Astrocyte (in vitro differentiated cells and primary cell): ENCODE results near the gene HLA-DQA1. TPM values are rescaled to one million over a fixed set of nuclear protein-coding genes. Genes with fewer than 3 reads are reported as not detected.
"Not testable (repeated sequence)": the region's sequence is repeated elsewhere in the genome, so short reads cannot be mapped to it uniquely, and the experiment has no call there.

Source experiments
- DNase-seq: peaks from one replicate; pipeline ENCODE4 v3.0.0-alpha.2; 2010; ENCODE audit warnings: low read depth
- FAIRE-seq: peaks from 2 replicates; lab custom pipeline; 2011; peaks lifted over from hg19 to GRCh38; lab: Jason Lieb, UNC
- H2AFZ ChIP-seq: 2 replicates; pipeline ENCODE4 v1.6.0; 2012; ENCODE audit warnings: low read depth, low read length, inconsistent platforms
- H3K27ac ChIP-seq: 2 replicates; pipeline ENCODE4 v1.5.1; 2011; ENCODE audit warnings: low read depth, low read length, inconsistent platforms
- H3K27me3 ChIP-seq: 2 replicates; pipeline ENCODE4 v1.6.0; 2011; ENCODE audit warnings: low read length, inconsistent platforms; ENCODE audit not compliant: insufficient read depth
- H3K36me3 ChIP-seq: 2 replicates; pipeline ENCODE4 v1.5.1; 2011; ENCODE audit warnings: low read length, inconsistent platforms; ENCODE audit not compliant: insufficient read depth
- H3K4me1 ChIP-seq: 2 replicates; pipeline ENCODE4 v1.5.1; 2011; ENCODE audit warnings: low read length, inconsistent platforms; ENCODE audit not compliant: insufficient read depth
- H3K4me2 ChIP-seq: 2 replicates; pipeline ENCODE4 v1.6.0; 2012; ENCODE audit warnings: low read length, inconsistent platforms
- H3K4me3 ChIP-seq: 2 replicates; pipeline ENCODE4 v1.5.1; 2011; ENCODE audit warnings: low read depth, mild to moderate bottlenecking, low read length, inconsistent platforms; ENCODE audit not compliant: insufficient read depth
- H3K79me2 ChIP-seq: 2 replicates; pipeline ENCODE4 v1.6.0; 2012; ENCODE audit warnings: mild to moderate bottlenecking, low read length, inconsistent platforms; ENCODE audit not compliant: insufficient read depth
- H3K9ac ChIP-seq: 2 replicates; pipeline ENCODE4 v1.6.0; 2012; ENCODE audit warnings: mild to moderate bottlenecking, low read length, inconsistent platforms
- H3K9me3 ChIP-seq: 2 replicates; pipeline ENCODE4 v1.5.1; 2012; ENCODE audit warnings: low read depth, mild to moderate bottlenecking, low read length, inconsistent platforms; ENCODE audit not compliant: insufficient read depth
- H4K20me1 ChIP-seq: 2 replicates; pipeline ENCODE4 v1.6.0; 2012; ENCODE audit warnings: low read length, inconsistent platforms; ENCODE audit not compliant: insufficient read depth
- H3K27ac Mint-ChIP-seq: one replicate; pipeline ENCODE4 v1.8.0; 2021; ENCODE audit warnings: mild to moderate bottlenecking, mixed read lengths; ENCODE audit not compliant: unreplicated experiment
- H3K27me3 Mint-ChIP-seq: one replicate; pipeline ENCODE4 v1.8.0; 2021; ENCODE audit warnings: low read depth, mixed read lengths; ENCODE audit not compliant: unreplicated experiment
- H3K36me3 Mint-ChIP-seq: one replicate; pipeline ENCODE4 v1.8.0; 2021; ENCODE audit warnings: low read depth, mixed read lengths; ENCODE audit not compliant: unreplicated experiment
- H3K4me1 Mint-ChIP-seq: one replicate; pipeline ENCODE4 v1.8.0; 2021; ENCODE audit warnings: low read depth, mixed read lengths; ENCODE audit not compliant: unreplicated experiment
- H3K4me3 Mint-ChIP-seq: one replicate; pipeline ENCODE4 v1.8.0; 2021; ENCODE audit warnings: mild to moderate bottlenecking, moderate library complexity, mixed read lengths; ENCODE audit not compliant: unreplicated experiment
- H3K9me3 Mint-ChIP-seq: one replicate; pipeline ENCODE4 v1.8.0; 2021; ENCODE audit warnings: mild to moderate bottlenecking, mixed read lengths; ENCODE audit not compliant: unreplicated experiment
- EZH2 ChIP-seq: IDR thresholded peaks from 2 replicates; pipeline ENCODE4 v1.6.1; 2012; ENCODE audit warnings: mild to moderate bottlenecking, low read length, inconsistent platforms; ENCODE audit not compliant: insufficient read depth
- total RNA-seq: library from RNA; stranded (reverse); gene quantifications from 2 replicates; pipeline ENCODE4 v1.2.1, GENCODE V29; 2021
- TF ChIP-seq, protein P1 (sequence below): IDR thresholded peaks from 2 replicates; pipeline ENCODE4 v1.5.1; 2011; ENCODE audit warnings: low read depth, mild to moderate bottlenecking, inconsistent platforms, low read length, moderate library complexity; ENCODE audit not compliant: insufficient read depth

The HLA-DQA1 gene
- total RNA-seq, 1 donor from 2014 or later, result not detected

DNA sequence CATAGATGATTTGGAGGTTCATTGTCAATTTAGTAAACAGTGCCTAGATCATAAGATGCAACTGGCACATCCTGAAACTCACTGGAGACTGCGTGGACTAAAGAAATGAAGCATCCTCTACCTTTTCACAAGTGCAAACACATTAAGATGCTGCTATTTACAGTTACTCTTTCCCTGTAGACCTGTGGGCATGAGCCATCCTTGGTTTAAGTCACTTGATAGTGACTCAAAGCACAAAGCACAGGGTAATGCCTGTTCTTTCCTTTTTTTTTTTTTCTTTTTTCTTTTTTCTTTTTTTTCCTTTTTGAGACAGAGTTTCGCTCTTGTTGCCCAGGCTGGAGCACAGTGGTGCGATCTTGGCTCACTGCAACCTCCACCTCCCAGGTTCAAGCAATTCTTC, 10.0 kb upstream of the HLA-DQA1 start:
- Histone ChIP-seq H3K9ac (no peak overlapping the region), H3K79me2 (no peaks in the 10 kb centered on the region), H3K9me3 (no peaks in the 10 kb centered on the region), H3K27ac (no peak overlapping the region), H3K4me1 (no peaks in the 10 kb centered on the region), H3K4me3 (no peak overlapping the region), H3K36me3 (no peaks in the 10 kb centered on the region), H4K20me1 (no peaks in the 10 kb centered on the region), H3K27me3 (no peaks in the 10 kb centered on the region), H3K4me2 (no peak overlapping the region), H2AFZ (no peak overlapping the region)
- FAIRE-seq (no peak), DNase-seq (no peak)
- H3K27me3 Mint-ChIP-seq, result peaks cover 3% of the 10 kb centered on the region
- no peak overlapping the region for H3K27ac Mint-ChIP-seq
- peaks cover 7% of the 10 kb centered on the region for H3K4me1 Mint-ChIP-seq
- no peaks in the 10 kb centered on the region for H3K9me3 Mint-ChIP-seq
- TF ChIP-seq, protein P1, sequence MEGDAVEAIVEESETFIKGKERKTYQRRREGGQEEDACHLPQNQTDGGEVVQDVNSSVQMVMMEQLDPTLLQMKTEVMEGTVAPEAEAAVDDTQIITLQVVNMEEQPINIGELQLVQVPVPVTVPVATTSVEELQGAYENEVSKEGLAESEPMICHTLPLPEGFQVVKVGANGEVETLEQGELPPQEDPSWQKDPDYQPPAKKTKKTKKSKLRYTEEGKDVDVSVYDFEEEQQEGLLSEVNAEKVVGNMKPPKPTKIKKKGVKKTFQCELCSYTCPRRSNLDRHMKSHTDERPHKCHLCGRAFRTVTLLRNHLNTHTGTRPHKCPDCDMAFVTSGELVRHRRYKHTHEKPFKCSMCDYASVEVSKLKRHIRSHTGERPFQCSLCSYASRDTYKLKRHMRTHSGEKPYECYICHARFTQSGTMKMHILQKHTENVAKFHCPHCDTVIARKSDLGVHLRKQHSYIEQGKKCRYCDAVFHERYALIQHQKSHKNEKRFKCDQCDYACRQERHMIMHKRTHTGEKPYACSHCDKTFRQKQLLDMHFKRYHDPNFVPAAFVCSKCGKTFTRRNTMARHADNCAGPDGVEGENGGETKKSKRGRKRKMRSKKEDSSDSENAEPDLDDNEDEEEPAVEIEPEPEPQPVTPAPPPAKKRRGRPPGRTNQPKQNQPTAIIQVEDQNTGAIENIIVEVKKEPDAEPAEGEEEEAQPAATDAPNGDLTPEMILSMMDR, result no peak
- TF ChIP-seq EZH2, result no peak
- H3K36me3 Mint-ChIP-seq, result no peaks in the 10 kb centered on the region
- no peak overlapping the region for H3K4me3 Mint-ChIP-seq

DNA sequence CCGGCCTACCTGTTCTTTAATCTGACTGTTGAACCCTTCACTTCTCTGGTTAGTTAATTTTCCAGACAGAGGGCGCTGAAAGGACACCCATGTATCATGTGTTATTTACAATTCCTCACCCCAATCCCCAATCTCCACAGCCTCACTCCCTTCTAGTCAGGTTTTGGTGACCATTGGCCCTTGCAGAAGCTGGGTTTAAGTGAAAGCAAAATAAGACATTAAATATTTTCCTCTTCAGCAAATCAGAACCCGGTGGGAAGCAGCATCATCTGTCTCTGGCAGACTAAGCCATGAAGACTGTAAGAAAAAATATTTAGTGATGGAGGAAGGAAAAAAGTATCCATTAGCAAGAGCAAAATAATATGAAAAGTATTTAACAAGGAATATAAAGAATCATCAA, 9.4 kb upstream of the HLA-DQA1 start:
- no peak for TF ChIP-seq EZH2
- TF ChIP-seq, protein P1, result no peak
- FAIRE-seq, result no peak
- no peak for DNase-seq

GRCh38 chr6:32629793-32630192, 7.4 kb upstream of the HLA-DQA1 start:
- not testable (repeated sequence) for H3K9me3 ChIP-seq, H3K36me3 Mint-ChIP-seq, H3K27ac ChIP-seq, H2AFZ ChIP-seq, H3K4me1 Mint-ChIP-seq, H3K4me1 ChIP-seq, H3K36me3 ChIP-seq, H3K4me3 Mint-ChIP-seq, H3K9me3 Mint-ChIP-seq, H3K9ac ChIP-seq, H3K27ac Mint-ChIP-seq, H3K27me3 ChIP-seq, FAIRE-seq, H4K20me1 ChIP-seq, DNase-seq, H3K4me3 ChIP-seq, H3K27me3 Mint-ChIP-seq, H3K79me2 ChIP-seq, H3K4me2 ChIP-seq

More for the DNA sequence above, 9.4 kb upstream of the HLA-DQA1 start:
- Histone ChIP-seq H4K20me1 (no peaks in the 10 kb centered on the region), H3K9me3 (no peaks in the 10 kb centered on the region), H3K4me1 (no peaks in the 10 kb centered on the region), H3K36me3 (no peaks in the 10 kb centered on the region), H3K4me3 (no peak overlapping the region), H2AFZ (no peak overlapping the region), H3K4me2 (no peak overlapping the region), H3K79me2 (no peaks in the 10 kb centered on the region), H3K9ac (no peak overlapping the region), H3K27ac (no peak overlapping the region), H3K27me3 (no peaks in the 10 kb centered on the region)
- H3K9me3 Mint-ChIP-seq, result no peaks in the 10 kb centered on the region
- H3K4me1 Mint-ChIP-seq, result peaks cover 4% of the 10 kb centered on the region
- peaks cover 5% of the 10 kb centered on the region for H3K27me3 Mint-ChIP-seq
- H3K27ac Mint-ChIP-seq, result no peak overlapping the region
- H3K36me3 Mint-ChIP-seq, result no peaks in the 10 kb centered on the region
- H3K4me3 Mint-ChIP-seq, result no peak overlapping the region
